Ureter (tissue), 1 donor: Measurements from ENCODE around the gene TRAF3. TPM values are rescaled to one million over a fixed set of nuclear protein-coding genes. Genes with fewer than 3 reads are reported as not detected.
"Not testable (repeated sequence)": the region's sequence is repeated elsewhere in the genome, so short reads cannot be mapped to it uniquely, and the experiment has no call there.

ENCODE experiments used
- DNase-seq: peaks from one replicate; pipeline ENCODE4 v3.0.0-alpha.2; 2020; ENCODE audit warnings: low spot score
- total RNA-seq: library from RNA; stranded (reverse); gene quantifications from one replicate; pipeline ENCODE4 v1.2.4, GENCODE V29; 2023
- donor health status: DM: yes; HTN: yes; CAD: no.

Gene TRAF3
- total RNA-seq, 1 donor from 2014 or later: 29.9 TPM

GRCh38 chr14:102752239-102752847, 24.9 kb upstream of the TRAF3 start:
- DNase-seq: no peak

- no peak for DNase-seq
Measured at GRCh38 chr14:102754370-102755262, 22.6 kb upstream of the TRAF3 start.

GRCh38 chr14:102757646-102758045, 19.6 kb upstream of the TRAF3 start:
- DNase-seq: no peak

GRCh38 chr14:102758087-102758486, 19.2 kb upstream of the TRAF3 start:
- DNase-seq: no peak

GRCh38 chr14:102759456-102760187, 17.6 kb upstream of the TRAF3 start:
- no peak for DNase-seq

- DNase-seq: no peak
Measured at GRCh38 chr14:102760496-102761193, 16.6 kb upstream of the TRAF3 start.

- no peak for DNase-seq
Measured at GRCh38 chr14:102761206-102761605, 16.0 kb upstream of the TRAF3 start.

- no peak for DNase-seq
Measured at GRCh38 chr14:102764220-102764671, 13.0 kb upstream of the TRAF3 start.

GRCh38 chr14:102765770-102766169, 11.5 kb upstream of the TRAF3 start:
- DNase-seq: not testable (repeated sequence)

GRCh38 chr14:102768223-102769048, 8.8 kb upstream of the TRAF3 start:
- no peak for DNase-seq

- no peak for DNase-seq
Measured at GRCh38 chr14:102769049-102769327, 8.3 kb upstream of the TRAF3 start.

- DNase-seq: no peak
Measured at GRCh38 chr14:102770147-102771123, 6.8 kb upstream of the TRAF3 start.

- DNase-seq: no peak
Measured at GRCh38 chr14:102771144-102771543, 6.1 kb upstream of the TRAF3 start.

- DNase-seq: no peak
Measured at GRCh38 chr14:102772781-102773570, 4.3 kb upstream of the TRAF3 start.

- peak; percentile 67 for DNase-seq
Measured at GRCh38 chr14:102774391-102775153, 2.7 kb upstream of the TRAF3 start.

GRCh38 chr14:102775855-102776760, 1.1 kb upstream of the TRAF3 start:
- DNase-seq: no peak

GRCh38 chr14:102777711-102778337, 575 bp downstream of the TRAF3 start:
- no peak for DNase-seq
